NCI-H526 (cell line): ENCODE measurements around the gene FYN.

ENCODE experiments used
- DNase-seq, 2 experiments: peaks; one replicate each; lab custom pipeline; 2025; lab: John Stamatoyannopoulos, UW

The FYN gene

GRCh38 chr6:111806561-111807497 lies 66.4 kb downstream of the FYN start:
- DNase-seq = no peak

GRCh38 chr6:111806165-111806547 lies 67.1 kb downstream of the FYN start:
- no peak for DNase-seq

GRCh38 chr6:111805511-111806164 lies 67.6 kb downstream of the FYN start:
- no peak for DNase-seq

GRCh38 chr6:111804627-111805235 lies 68.5 kb downstream of the FYN start:
- no peak for DNase-seq

- no peak for DNase-seq
These were observed 69.4 kb downstream of the FYN start for GRCh38 chr6:111803804-111804203.

GRCh38 chr6:111803371-111803770 lies 69.9 kb downstream of the FYN start:
- no peak for DNase-seq

- no peak for DNase-seq
These were observed 70.4 kb downstream of the FYN start for GRCh38 chr6:111802720-111803330.

- no peak for DNase-seq
These were observed 71.2 kb downstream of the FYN start for GRCh38 chr6:111802015-111802414.

GRCh38 chr6:111800821-111801220 lies 72.4 kb downstream of the FYN start:
- DNase-seq = no peak

GRCh38 chr6:111800259-111800765 lies 72.9 kb downstream of the FYN start:
- no peak for DNase-seq

- no peak for DNase-seq
These were observed 73.5 kb downstream of the FYN start for GRCh38 chr6:111799576-111800258.

GRCh38 chr6:111798281-111798725 lies 74.9 kb downstream of the FYN start:
- DNase-seq = no peak

- DNase-seq = no peak
These were observed 76.8 kb downstream of the FYN start for GRCh38 chr6:111796310-111796918.

- no peak for DNase-seq
These were observed 77.7 kb downstream of the FYN start for GRCh38 chr6:111795558-111795957.

- no peak for DNase-seq
These were observed 78.4 kb downstream of the FYN start for GRCh38 chr6:111794727-111795452.

- DNase-seq = no peak
These were observed 79.0 kb downstream of the FYN start for GRCh38 chr6:111794300-111794699.

- DNase-seq = no peak
These were observed 79.5 kb downstream of the FYN start for GRCh38 chr6:111793711-111794111.

- DNase-seq = no peak
These were observed 80.1 kb downstream of the FYN start for GRCh38 chr6:111792914-111793700.

GRCh38 chr6:111792241-111792640 lies 81.0 kb downstream of the FYN start:
- DNase-seq = no peak

GRCh38 chr6:111791415-111791814 lies 81.8 kb downstream of the FYN start:
- no peak for DNase-seq
